Measurements from ENCODE around the gene MRGPRD. TPM values are rescaled to one million over a fixed set of nuclear protein-coding genes. Genes with fewer than 3 reads are reported as not detected.

The MRGPRD gene
- total and polyA plus RNA-seq, 8 donors, result 0.92 TPM; not detected in 7

DNA sequence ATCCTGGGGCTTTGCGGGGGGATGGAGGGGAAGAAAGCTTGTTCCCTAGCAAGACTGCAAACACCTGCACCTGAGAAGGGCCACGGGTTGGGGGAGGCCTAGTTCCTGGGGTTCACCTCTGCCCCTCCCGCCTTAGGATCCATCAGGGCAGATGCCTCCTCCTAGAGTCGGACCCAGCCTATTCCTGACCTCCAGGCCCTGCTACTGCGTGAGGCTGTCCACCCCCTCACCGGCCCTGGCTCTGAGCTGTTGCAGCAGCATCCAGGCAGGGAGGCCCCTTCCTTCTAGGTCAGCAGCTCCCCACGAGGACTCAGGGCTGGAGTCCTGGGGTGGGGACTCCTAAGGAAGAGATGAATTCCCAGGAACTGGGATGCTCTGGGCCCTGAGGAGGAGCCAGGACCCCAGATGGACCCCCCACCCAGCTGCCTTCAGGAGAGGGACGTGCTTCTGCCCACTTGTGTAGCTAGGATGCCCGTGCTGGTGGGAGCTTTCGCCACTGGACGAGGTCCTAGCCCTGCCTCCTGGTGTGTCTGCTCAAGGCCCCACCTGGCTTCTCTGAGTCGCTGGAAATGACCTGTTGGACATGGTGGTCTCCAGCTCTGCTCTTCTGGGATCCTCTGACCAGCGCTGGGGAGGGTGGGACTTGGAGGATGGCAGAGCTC is 21.9 kb upstream of the MRGPRD start:
- TF ChIP-seq, protein P1, sequence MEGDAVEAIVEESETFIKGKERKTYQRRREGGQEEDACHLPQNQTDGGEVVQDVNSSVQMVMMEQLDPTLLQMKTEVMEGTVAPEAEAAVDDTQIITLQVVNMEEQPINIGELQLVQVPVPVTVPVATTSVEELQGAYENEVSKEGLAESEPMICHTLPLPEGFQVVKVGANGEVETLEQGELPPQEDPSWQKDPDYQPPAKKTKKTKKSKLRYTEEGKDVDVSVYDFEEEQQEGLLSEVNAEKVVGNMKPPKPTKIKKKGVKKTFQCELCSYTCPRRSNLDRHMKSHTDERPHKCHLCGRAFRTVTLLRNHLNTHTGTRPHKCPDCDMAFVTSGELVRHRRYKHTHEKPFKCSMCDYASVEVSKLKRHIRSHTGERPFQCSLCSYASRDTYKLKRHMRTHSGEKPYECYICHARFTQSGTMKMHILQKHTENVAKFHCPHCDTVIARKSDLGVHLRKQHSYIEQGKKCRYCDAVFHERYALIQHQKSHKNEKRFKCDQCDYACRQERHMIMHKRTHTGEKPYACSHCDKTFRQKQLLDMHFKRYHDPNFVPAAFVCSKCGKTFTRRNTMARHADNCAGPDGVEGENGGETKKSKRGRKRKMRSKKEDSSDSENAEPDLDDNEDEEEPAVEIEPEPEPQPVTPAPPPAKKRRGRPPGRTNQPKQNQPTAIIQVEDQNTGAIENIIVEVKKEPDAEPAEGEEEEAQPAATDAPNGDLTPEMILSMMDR (IDR thresholded peaks at IDR 0.05), result no peak
- TF ChIP-seq POLR2A (IDR thresholded peaks at IDR 0.05), result no peak
- no peak for TF ChIP-seq EP300 (IDR thresholded peaks at IDR 0.05)
- TF ChIP-seq POLR2AphosphoS5 (IDR thresholded peaks at IDR 0.05), result no peak
- Histone ChIP-seq H3K27ac (peak overlapping the region in 4 of 5 donors; percentile 65 to 94 (median 83)), H3K9me3 (no peaks in the 10 kb centered on the region), H3K4me3 (no peak overlapping the region), H3K27me3 (no peaks in the 10 kb centered on the region), H3K36me3 (peaks cover 14 to 34% (median 27%) of the 10 kb centered on the region in 4 donors), H3K4me1 (peaks cover 5 to 99% (median 59%) of the 10 kb centered on the region in 4 donors)
- intact Hi-C loops (cut with DNase I; ENCODE audit: low total_unique reads), result no loop called here
- WGBS, 5 donors, result 67 to 82% (median 81%) methylated on average over 11 to 13 of the region's 13 CpGs
- peak in 1 of 2 donors; percentile 16 for DNase-seq

DNA sequence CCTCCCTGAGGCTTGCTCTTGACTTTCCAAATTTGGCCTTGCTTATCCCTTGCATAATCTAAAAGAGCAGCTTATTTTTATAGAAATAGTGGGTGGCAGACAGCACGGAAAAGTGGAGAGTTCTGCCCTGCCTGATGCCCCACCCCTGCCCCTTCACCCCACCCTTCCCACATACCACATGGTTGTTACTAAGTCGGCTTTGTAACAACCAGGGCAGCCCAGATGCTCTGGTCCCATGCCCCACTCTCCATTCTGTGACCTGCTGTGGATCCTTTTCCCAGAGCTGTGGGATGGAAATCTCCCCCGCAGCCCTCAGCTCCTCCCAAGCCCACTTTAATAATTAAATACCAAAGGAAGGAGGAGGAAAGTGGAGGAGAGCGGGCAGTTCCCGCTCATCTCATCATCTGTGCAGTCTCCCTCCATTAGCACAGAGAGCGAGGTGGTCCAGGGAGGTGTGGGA is 21.4 kb upstream of the MRGPRD start:
- H3K27ac ChIP-seq, result peak overlapping the region in 4 of 5 donors; percentile 65 to 94 (median 83)

DNA sequence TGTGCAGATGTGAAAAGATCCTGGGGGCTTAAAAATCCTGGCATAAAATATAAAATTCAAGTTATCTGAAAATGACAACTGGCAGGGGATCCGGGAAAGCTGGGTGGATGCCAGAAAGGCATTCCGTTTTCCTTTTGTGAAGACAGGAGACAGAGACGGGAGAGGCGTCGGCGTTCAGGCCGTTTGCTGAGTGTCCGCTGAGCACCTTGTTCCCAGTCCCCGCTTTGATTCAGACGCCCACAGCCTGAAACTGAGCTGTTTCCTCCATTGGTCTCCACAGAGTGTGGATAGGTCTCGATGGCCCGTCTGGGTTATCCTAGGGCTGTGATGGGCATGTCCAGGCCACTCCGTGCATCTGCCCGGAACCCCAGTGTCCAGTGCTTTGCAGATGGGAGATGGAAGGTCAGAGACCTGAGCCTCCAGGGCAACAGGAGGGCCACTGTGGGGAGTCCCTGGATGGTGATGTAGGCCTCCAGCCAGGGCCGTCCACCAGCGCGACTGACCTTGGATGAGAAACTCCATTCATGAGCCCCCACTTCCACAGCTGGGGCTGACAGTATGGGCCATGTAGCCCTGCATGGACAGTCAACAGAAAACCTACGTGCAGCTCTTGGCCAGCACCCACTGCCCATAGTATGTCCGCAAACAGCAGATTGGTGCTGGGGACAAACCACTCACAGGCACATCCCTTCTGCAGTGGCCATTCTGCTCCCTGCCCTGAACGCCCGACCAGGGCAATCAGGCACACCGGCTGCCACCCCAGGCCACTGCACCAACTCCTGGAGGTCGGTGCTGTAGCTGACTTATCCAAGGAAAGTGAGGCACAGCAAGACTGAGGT is 20.7 kb upstream of the MRGPRD start:
- Histone ChIP-seq H3K9me3 (no peaks in the 10 kb centered on the region), H3K27ac (peak overlapping the region in 4 of 5 donors; percentile 65 to 94 (median 83)), H3K27me3 (no peaks in the 10 kb centered on the region), H3K4me3 (no peak overlapping the region), H3K4me1 (peaks cover 0 to 92% (median 50%) of the 10 kb centered on the region in 4 donors), H3K36me3 (peaks cover 14 to 34% (median 25%) of the 10 kb centered on the region in 4 donors)
- WGBS, 5 donors, result 77 to 83% (median 77%) methylated on average over 13 to 23 of the region's 23 CpGs
- TF ChIP-seq POLR2A (IDR thresholded peaks at IDR 0.05) (no peak), POLR2AphosphoS5 (IDR thresholded peaks at IDR 0.05) (no peak), EP300 (IDR thresholded peaks at IDR 0.05) (no peak)
- TF ChIP-seq, protein P1 (IDR thresholded peaks at IDR 0.05), result no peak
- intact Hi-C loops (cut with DNase I; ENCODE audit: low total_unique reads), result no loop called here
- peak in 1 of 2 donors; percentile 19 for DNase-seq

More for the DNA sequence above, 21.4 kb upstream of the MRGPRD start:
- Histone ChIP-seq H3K27me3 (no peaks in the 10 kb centered on the region), H3K4me1 (peaks cover under 1 to 99% (median 53%) of the 10 kb centered on the region in 4 donors), H3K9me3 (no peaks in the 10 kb centered on the region), H3K4me3 (no peak overlapping the region), H3K36me3 (peaks cover 14 to 34% (median 27%) of the 10 kb centered on the region in 4 donors)
- 57 to 83% (median 66%) methylated on average over 6 of the region's 6 CpGs for WGBS, 5 donors
- intact Hi-C loops (cut with DNase I; ENCODE audit: low total_unique reads), result no loop called here
- DNase-seq, result peak in 1 of 2 donors; percentile 20
- no peak for TF ChIP-seq POLR2AphosphoS5 (IDR thresholded peaks at IDR 0.05)
- TF ChIP-seq, protein P1 (IDR thresholded peaks at IDR 0.05), result no peak

DNA sequence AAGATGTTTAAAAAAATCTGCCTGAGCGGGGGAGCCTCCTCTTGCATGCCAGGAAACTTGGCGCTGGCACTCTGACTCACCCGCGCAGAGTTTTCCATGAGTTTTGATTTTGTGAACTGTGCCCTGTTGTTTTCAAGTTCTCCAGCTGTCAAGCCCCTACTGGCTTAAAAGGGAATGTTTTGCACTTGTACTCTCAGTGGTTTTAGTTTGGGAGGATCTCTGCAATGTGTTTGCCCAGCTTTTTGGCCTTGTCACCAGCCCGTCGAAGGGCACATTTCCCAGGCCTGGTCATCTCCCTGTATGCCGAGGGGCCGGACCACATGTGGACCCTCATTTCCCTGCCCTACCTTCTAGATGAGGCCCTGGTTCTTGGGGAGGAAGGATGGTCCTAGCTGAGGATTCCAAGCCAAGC is 20.1 kb upstream of the MRGPRD start:
- TF ChIP-seq, protein P1 (IDR thresholded peaks at IDR 0.05), result peak in 5 of 7 experiments; percentile 8 to 45 (median 42)
- TF ChIP-seq EP300 (IDR thresholded peaks at IDR 0.05) (no peak), POLR2AphosphoS5 (IDR thresholded peaks at IDR 0.05) (peak in 2 of 3 donors; percentile 68 to 86), POLR2A (IDR thresholded peaks at IDR 0.05) (no peak)
- 27 to 57% (median 48%) methylated on average over 8 of the region's 8 CpGs for WGBS, 5 donors
- Histone ChIP-seq H3K4me1 (peaks cover 0 to 86% (median 47%) of the 10 kb centered on the region in 4 donors), H3K27me3 (no peaks in the 10 kb centered on the region), H3K36me3 (peaks cover 10 to 28% (median 20%) of the 10 kb centered on the region in 4 donors), H3K9me3 (no peaks in the 10 kb centered on the region), H3K27ac (peak overlapping the region in 4 of 5 donors; percentile 65 to 94 (median 83)), H3K4me3 (no peak overlapping the region)
- peak in 1 of 2 donors; percentile 84 for DNase-seq
- intact Hi-C loops (cut with DNase I; ENCODE audit: low total_unique reads), result no loop called here

Measured in stomach (tissue), 9 donors.